Activated T-helper 17 cell treated with anti-CD3 and anti-CD28 coated beads, Interleukin-2, amount 50 U/mL, for 72 hours (primary cell): Measurements from ENCODE around the gene SLITRK3. TPM values are rescaled to one million over a fixed set of nuclear protein-coding genes. Genes with fewer than 3 reads are reported as not detected.
A peak's percentile ranks its signal among the peaks of the same experiment; 100 is the strongest.

Source experiments
- ATAC-seq: fragments of 150-1000 bp; cut with Tn5 transposase; replicated peaks from 2 replicates; pipeline ENCODE4 v1.10.0; 2021; ENCODE audit warnings: mild to moderate bottlenecking, moderate library complexity
- H3K27ac Mint-ChIP-seq: one replicate; pipeline ENCODE4 v1.8.0; 2022; ENCODE audit warnings: mixed read lengths
- H3K27me3 Mint-ChIP-seq: one replicate; pipeline ENCODE4 v1.8.0; 2022; ENCODE audit warnings: mixed read lengths
- H3K36me3 Mint-ChIP-seq: one replicate; pipeline ENCODE4 v1.8.0; 2022; ENCODE audit warnings: low read depth, mild to moderate bottlenecking, mixed read lengths
- H3K4me1 Mint-ChIP-seq: one replicate; pipeline ENCODE4 v1.8.0; 2022; ENCODE audit warnings: mixed read lengths
- H3K4me3 Mint-ChIP-seq: one replicate; pipeline ENCODE4 v1.8.0; 2022; ENCODE audit warnings: mild to moderate bottlenecking, mixed read lengths
- H3K9me3 Mint-ChIP-seq: one replicate; pipeline ENCODE4 v1.8.0; 2022; ENCODE audit warnings: mixed read lengths
- total RNA-seq, 2 donors: library from RNA; stranded (reverse); gene quantifications; one replicate each; pipeline ENCODE4 v1.2.3, GENCODE V29; 2022

The SLITRK3 gene
- total RNA-seq, 2 donors from 2014 or later = not detected

DNA sequence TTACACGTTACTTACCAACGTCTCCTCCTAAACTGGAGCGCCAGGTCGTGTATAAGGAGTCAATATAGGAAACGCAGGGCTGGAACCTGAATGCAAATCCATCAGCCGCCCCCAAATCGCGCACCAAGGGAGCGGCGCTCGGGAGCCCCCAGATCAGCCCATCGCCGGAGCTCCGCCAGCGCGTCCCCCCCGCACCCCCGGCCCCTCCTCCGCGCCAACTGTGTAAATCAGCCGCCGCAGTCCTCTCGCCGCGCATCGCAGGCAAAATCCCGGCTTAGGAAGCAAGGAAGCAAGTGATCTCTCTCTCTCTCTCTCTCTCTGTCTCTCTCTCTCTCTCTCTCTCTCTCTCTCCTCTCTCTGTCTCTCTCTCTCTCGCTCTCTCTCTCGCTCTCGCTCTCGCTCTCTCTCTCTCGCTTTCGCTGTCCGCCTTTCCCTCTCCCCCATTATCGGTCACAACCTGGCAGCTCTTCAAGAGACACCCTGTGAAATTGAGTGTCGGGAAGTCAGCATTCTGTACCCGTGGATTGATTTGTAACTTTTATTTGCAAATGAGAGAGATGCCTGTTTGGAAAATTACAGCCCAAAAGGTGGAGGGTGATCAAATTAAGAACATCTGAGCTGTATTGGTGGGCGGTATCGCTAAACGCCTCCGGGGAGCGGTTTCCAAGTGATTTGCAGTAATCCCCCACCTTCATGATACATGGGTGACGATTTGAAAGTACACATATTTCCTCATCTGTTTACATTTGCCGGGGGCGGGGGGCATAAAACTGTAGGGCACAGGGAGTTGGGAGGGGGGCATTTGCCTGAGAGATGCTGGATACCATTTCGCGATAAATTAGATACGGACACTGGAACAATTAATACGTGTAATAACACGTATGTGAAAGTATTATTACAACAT lies 645 bp upstream of the SLITRK3 start:
- no peaks in the 10 kb centered on the region for H3K36me3 Mint-ChIP-seq
- H3K4me1 Mint-ChIP-seq = peaks cover 12% of the 10 kb centered on the region
- H3K9me3 Mint-ChIP-seq = no peaks in the 10 kb centered on the region
- peaks cover 51% of the 10 kb centered on the region for H3K27me3 Mint-ChIP-seq
- ATAC-seq = no peak
- H3K27ac Mint-ChIP-seq = no peak overlapping the region
- H3K4me3 Mint-ChIP-seq = peak overlapping the region; percentile 70

DNA sequence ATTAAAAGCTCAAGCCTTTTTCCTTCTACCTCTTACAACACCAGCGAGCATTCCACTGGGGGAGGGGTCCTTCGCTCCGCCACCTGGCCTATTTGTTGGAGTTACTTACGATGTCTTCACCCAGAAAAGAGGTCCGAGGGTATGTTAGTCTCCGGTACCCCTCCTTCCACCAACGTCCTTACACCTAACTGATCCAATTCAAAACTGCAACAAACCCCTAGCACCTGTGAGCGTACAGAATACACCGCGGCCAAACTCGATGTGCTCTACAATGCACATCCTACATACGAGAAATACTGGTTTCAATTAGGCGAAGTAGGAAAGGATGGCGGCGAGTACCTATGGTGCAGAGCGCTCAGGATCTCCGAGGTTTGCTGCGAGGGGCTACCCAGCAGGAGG lies 944 bp downstream of the SLITRK3 start:
- Mint-ChIP-seq H3K27ac (no peak overlapping the region), H3K27me3 (peaks cover 55% of the 10 kb centered on the region), H3K36me3 (no peaks in the 10 kb centered on the region), H3K9me3 (no peaks in the 10 kb centered on the region), H3K4me1 (peaks cover 12% of the 10 kb centered on the region), H3K4me3 (peak overlapping the region; percentile 53)
- ATAC-seq = no peak

DNA sequence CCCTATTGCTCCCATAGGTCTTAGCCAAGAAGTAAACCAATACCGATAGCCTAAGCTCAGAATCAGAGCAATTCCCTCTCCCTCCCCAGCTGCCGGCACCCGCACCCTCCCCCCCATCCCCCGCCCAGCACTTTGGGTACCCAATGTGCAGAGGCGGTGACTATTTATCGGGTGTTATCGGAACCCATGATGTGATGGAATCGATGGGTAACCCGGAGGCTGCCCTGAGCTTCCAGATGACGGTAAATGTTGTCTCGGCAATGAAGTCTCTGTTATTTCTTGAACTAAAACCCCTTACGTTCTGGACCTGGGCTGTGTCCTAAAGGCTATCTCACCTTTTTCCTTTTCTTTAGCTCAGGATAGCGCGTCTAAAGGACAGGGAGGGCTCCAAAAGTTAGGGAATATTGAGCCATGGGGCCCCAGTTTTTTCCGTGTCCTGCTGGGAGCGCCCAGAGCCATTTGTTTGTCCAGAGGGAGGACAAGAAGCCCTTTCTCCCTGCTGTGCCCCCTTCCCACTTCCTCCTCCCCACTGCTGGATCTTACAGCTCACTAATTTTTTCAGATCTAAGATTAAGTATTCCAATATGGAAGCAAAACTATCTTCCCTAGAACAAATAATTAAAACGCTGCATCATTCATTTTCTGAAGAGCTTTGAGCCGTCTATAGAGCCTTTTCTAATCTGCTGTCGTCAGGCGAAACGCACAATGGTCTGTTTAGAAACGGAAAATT lies 1.5 kb downstream of the SLITRK3 start:
- Mint-ChIP-seq H3K4me1 (peaks cover 12% of the 10 kb centered on the region), H3K4me3 (peak overlapping the region; percentile 53), H3K27me3 (peaks cover 55% of the 10 kb centered on the region), H3K27ac (no peak overlapping the region), H3K36me3 (no peaks in the 10 kb centered on the region), H3K9me3 (no peaks in the 10 kb centered on the region)
- ATAC-seq = no peak

DNA sequence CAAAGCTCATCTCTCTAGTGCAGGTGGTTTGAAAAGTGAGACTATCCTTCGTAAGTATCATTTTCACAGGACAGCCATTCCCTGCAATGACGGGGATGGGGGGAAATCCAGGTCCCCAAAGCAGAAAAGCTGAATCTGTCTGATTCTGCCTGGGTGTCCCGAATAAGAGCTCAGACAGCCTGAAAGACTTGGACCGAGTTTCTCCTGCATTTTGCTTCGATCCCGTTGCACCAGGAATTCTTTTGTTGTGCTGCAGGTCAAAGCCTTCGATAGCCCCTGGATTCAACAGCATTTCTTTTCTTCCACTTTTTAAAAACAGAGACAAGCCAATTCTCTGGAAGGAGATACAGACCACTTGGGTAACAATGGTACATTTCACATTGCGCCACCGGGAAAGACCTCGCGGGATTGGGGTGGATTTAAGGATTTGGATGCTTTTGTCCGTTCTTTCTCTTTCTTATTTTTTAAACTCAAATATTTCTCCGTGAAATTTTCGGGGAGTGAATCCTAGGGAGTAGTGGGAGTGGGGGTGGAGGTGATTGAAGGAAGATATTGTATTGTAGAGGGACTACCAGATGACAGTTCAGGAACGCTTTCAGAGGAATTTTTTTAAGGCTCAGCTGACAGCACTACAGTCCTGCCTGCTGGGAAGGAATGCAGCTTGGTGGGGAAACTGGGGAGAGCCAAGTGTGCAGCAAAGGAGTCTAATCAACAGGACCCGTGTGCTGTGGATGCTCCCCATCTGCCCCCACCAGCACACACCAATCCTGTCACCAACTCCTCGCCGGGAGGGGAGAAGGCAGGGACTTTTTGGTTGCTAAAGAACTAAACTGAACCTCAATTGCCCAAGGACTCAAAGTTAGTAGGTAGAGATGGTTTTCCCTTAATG lies 2.6 kb downstream of the SLITRK3 start:
- no peak for ATAC-seq
- H3K4me1 Mint-ChIP-seq = peaks cover 12% of the 10 kb centered on the region

DNA sequence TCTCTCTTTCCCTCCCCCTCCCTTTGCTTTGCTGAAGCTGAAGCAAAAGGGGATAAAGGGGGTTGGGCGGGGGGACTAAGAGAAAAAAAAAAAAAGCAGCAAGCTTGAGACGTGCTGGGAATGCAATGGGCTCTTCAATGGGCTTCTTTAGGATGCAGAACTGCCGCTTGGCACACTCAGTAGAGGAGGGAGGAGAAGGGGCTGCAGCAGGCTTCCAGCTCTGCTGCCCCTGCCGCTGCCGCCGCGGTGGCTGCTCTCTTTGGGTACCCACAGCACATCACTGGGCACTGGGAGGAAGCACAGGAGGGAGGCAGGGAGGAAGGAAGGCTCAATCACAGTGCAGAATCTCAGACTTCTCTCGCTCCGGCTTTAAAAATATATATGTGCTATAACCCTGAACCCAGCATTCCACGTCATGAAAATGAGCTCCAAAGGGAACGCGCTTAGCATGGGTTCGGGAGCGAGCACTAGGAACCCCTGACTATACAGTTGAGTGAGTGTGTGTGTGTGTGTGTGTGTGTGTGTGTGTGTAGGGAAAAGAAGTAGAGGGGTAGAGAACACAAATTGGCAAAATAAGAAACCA lies 3.5 kb downstream of the SLITRK3 start:
- peaks cover 49% of the 10 kb centered on the region for H3K27me3 Mint-ChIP-seq
- no peaks in the 10 kb centered on the region for H3K9me3 Mint-ChIP-seq
- no peak overlapping the region for H3K4me3 Mint-ChIP-seq
- no peaks in the 10 kb centered on the region for H3K36me3 Mint-ChIP-seq
- no peak overlapping the region for H3K27ac Mint-ChIP-seq
- peaks cover 12% of the 10 kb centered on the region for H3K4me1 Mint-ChIP-seq
- ATAC-seq = no peak

More for the DNA sequence above, 2.6 kb downstream of the SLITRK3 start:
- Mint-ChIP-seq H3K4me3 (no peak overlapping the region), H3K36me3 (no peaks in the 10 kb centered on the region), H3K9me3 (no peaks in the 10 kb centered on the region), H3K27ac (no peak overlapping the region), H3K27me3 (peaks cover 55% of the 10 kb centered on the region)

DNA sequence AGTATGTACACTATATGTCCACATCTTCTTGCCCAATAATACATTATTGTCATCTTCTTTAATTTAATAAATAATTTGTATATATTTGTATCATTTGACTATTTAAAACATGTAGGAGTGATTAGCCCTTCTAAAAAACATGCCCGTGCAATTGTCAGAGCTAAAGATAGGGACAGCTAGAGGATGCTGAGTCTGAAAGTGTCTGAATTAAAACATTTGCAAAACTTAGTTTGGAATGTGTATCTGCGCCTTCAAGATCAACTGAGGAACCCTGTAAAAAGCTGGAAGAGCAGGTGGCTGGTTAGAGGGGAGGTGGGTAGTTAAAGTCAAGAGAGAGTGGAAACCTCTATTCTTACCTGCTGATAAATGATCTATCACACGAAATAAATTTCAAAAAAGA lies 4.7 kb downstream of the SLITRK3 start:
- Mint-ChIP-seq H3K4me3 (no peak overlapping the region), H3K36me3 (no peaks in the 10 kb centered on the region), H3K27ac (no peak overlapping the region), H3K4me1 (peaks cover 7% of the 10 kb centered on the region), H3K9me3 (no peaks in the 10 kb centered on the region), H3K27me3 (peaks cover 38% of the 10 kb centered on the region)
- no peak for ATAC-seq

DNA sequence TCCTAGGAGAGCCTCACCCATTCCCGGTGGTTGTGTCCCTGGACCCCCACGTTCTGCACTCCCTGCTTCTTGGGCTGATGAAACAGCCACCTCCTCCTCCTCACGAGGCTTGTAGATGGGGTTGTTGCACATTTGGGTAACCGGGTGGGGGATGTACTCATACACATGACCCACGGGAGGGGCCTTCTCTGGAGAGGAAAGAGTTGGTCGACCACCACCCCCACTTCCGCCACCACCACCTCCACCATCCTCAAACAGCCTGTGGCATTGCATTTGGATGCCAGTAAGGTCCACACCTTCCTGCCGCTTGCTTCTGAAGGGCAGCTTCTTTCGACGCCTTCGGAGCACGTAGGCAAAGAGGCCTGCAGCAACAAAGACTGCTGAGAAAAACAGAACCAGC lies 7.7 kb downstream of the SLITRK3 start:
- no peaks in the 10 kb centered on the region for H3K9me3 Mint-ChIP-seq
- H3K36me3 Mint-ChIP-seq = no peaks in the 10 kb centered on the region
- H3K27ac Mint-ChIP-seq = no peak overlapping the region
- no peaks in the 10 kb centered on the region for H3K4me1 Mint-ChIP-seq
- H3K4me3 Mint-ChIP-seq = no peak overlapping the region
- no peak for ATAC-seq
- peaks cover 17% of the 10 kb centered on the region for H3K27me3 Mint-ChIP-seq

DNA sequence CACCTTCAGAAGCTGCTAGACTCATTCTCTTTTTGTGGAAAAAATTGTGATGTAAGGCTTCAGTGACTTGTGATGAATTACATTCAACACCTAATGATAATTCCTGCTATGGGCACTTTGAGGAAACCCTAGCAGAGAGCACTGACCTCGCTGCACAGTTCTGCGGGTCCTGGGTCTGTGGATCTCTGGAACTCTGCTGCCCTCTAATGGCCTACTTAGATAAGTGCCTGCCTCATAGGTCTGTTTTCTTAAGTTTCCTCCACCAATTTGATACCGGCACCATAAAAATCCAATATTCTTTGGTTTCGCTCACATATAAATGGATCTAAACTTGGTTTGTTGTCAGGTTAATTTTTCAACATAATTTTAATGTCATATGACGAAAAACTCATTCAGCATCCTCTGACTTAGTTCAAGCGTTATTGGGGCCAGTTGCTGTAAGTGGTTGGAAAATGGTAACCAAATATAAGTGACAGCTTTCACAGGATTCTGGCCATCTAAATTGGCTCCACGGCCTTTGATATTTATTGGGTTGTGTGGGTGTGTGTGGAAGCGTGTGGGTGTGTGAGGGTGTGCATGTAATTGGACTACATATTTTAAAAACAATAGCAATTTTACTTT lies 10.4 kb downstream of the SLITRK3 start:
- no peak overlapping the region for H3K27ac Mint-ChIP-seq
- no peaks in the 10 kb centered on the region for H3K4me1 Mint-ChIP-seq
- no peaks in the 10 kb centered on the region for H3K36me3 Mint-ChIP-seq
- H3K4me3 Mint-ChIP-seq = no peak overlapping the region
- H3K27me3 Mint-ChIP-seq = peaks cover 3% of the 10 kb centered on the region
- no peaks in the 10 kb centered on the region for H3K9me3 Mint-ChIP-seq
- peak; percentile 59 for ATAC-seq

DNA sequence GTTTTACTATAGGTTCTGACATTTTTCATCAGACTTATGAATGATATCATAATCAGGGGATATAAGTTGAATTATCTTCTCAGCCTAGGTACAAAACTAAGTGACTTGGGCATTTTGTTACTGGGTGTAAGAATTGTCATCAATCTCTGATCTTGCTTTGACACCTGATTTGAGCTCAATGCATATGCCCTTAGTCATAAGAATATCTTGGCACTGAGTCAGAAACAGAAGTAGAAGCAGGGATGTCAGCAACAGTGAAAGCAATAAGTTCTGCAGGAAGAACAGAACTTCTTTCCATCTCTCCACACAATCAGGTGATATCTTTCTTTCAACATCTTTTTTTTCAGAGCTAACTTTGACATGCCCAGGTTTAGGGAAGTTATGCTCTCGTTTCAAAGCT lies 14.6 kb downstream of the SLITRK3 start:
- peaks cover 3% of the 10 kb centered on the region for H3K27me3 Mint-ChIP-seq
- no peaks in the 10 kb centered on the region for H3K9me3 Mint-ChIP-seq
- H3K4me1 Mint-ChIP-seq = no peaks in the 10 kb centered on the region
- ATAC-seq = no peak
- H3K27ac Mint-ChIP-seq = no peak overlapping the region
- H3K36me3 Mint-ChIP-seq = no peaks in the 10 kb centered on the region
- H3K4me3 Mint-ChIP-seq = no peak overlapping the region

DNA sequence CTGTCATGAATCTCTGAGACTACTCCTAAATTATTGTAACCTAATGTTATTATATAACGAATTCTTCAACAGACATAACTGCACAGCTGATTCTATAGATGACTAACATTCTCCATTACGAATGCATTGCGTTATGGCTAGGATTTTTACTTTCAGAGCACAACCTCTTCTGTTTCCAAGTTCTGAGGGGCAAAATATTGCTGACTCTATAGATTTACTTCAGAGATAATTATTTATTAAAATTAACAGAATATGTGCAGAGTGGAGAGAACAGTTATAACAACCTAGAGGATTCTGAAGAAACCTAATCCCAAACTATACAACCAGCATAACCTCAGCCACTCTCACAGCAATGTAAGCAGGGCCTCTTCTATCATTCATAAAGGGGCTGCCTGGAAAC lies 25.9 kb downstream of the SLITRK3 start:
- Mint-ChIP-seq H3K27me3 (no peaks in the 10 kb centered on the region), H3K36me3 (no peaks in the 10 kb centered on the region), H3K9me3 (peaks cover 6% of the 10 kb centered on the region), H3K4me3 (no peak overlapping the region), H3K27ac (no peak overlapping the region), H3K4me1 (no peaks in the 10 kb centered on the region)
- no peak for ATAC-seq

DNA sequence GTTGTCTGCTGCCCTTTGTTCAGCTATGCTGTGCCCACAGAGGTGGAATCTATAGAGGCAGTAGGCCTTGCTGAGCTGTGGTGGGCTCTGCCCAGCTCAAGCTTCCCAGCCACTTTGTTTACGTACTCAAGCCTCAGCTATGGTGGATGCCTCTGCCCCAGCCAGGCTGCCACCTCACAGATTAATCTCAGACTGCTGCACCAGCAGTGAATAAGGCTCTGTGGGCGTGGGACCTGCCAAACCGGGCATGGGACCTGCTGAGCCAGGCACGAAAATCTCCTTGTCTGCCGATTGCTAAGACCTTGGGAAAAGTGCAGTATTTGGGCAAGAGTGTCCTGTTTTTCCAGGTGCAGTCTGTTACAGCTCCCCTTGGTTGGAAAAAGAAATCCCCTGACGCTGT lies 26.8 kb downstream of the SLITRK3 start:
- no peak overlapping the region for H3K27ac Mint-ChIP-seq
- no peaks in the 10 kb centered on the region for H3K4me1 Mint-ChIP-seq
- no peak for ATAC-seq
- no peak overlapping the region for H3K4me3 Mint-ChIP-seq
- no peaks in the 10 kb centered on the region for H3K36me3 Mint-ChIP-seq
- H3K9me3 Mint-ChIP-seq = peaks cover 6% of the 10 kb centered on the region
- H3K27me3 Mint-ChIP-seq = no peaks in the 10 kb centered on the region

DNA sequence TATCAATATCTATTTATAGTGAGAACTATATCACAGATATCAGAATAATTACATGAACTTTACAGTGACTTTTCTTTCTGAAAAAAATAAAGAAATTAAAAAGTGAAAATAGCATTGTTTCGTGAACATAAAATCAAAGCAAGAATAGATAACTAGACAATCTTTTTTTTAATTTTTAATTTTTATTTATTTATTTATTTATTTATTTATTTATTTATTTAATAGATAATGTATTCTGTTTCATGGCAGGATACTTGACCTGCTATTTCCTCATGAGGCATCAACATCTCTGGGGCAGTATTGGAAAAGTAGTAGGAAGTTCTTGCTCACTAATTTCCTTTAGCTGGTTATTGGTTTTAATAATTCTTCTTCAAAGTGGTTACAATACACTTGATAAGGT lies 33.3 kb downstream of the SLITRK3 start:
- Mint-ChIP-seq H3K36me3 (no peaks in the 10 kb centered on the region), H3K4me1 (no peaks in the 10 kb centered on the region), H3K27ac (no peak overlapping the region), H3K27me3 (no peaks in the 10 kb centered on the region), H3K9me3 (peaks cover 10% of the 10 kb centered on the region), H3K4me3 (no peak overlapping the region)
- no peak for ATAC-seq

DNA sequence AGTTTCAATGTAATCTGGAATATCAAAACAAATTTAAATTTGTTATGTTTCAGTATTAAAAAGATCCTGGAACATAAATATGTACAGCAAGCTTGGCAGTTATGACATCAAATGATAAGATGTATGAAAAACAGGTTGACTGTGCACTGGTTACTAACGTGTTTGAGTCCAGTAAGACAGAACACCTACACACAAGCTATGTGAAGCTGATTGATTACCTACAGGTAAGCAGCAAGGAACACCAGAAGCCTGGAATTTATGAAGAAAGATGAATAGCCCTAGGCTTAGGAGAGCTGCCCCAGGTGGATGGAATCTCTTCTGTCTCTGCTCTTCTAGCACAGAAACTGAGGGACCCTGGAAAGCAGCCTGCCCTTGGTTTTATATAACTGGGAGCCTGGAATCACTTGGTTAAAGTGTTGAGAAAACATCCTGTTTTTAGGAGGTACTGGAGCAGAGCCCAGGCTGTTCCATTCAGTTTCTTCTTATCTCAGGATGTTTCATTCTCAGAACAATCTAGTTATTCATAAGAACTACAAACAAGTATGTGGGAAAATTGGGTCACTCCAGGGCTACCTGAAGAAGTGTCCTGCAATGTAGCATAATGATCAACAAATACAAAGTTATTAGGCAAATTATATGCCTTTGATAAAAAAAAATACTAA lies 36.3 kb downstream of the SLITRK3 start:
- H3K9me3 Mint-ChIP-seq = peaks cover 4% of the 10 kb centered on the region
- no peaks in the 10 kb centered on the region for H3K4me1 Mint-ChIP-seq
- no peak for ATAC-seq
- H3K27ac Mint-ChIP-seq = no peak overlapping the region
- H3K27me3 Mint-ChIP-seq = no peaks in the 10 kb centered on the region
- H3K36me3 Mint-ChIP-seq = no peaks in the 10 kb centered on the region
- no peak overlapping the region for H3K4me3 Mint-ChIP-seq
